Stomach (tissue), 4 donors: ENCODE results near the gene DRG2.

ENCODE experiments used
- CTCF ChIP-seq, 7 experiments: fragments of 450-650 bp in 4 of 7; fragments of 200-600 bp in 3 of 7; sonication (generic) in 3 of 7; IDR thresholded peaks; one replicate each; pipeline ENCODE4 v1.5.1; 2016 to 2019; ENCODE audit warnings: antibody characterized with exemption in 7 of 7, control low read depth in 2 of 7, mild to moderate bottlenecking in 1 of 7
- POLR2A ChIP-seq, 4 donors: fragments of 450-650 bp; IDR thresholded peaks; one replicate each; pipeline ENCODE4 v1.6.1; 2016; ENCODE audit warnings: antibody characterized with exemption in 4 of 4, control low read depth in 2 of 4, mild to moderate bottlenecking in 1 of 4, moderate library complexity in 1 of 4

- no peak for TF ChIP-seq CTCF (IDR thresholded peaks at IDR 0.05)
- TF ChIP-seq POLR2A (IDR thresholded peaks at IDR 0.05) = no peak
Observed at GRCh38 chr17:18121144-18121910, 33.6 kb downstream of the DRG2 start.
